HG03060 (cell line): Measurements from ENCODE around the gene LY6G6C.

Experiments
- ATAC-seq: cut with Tn5 transposase; IDR thresholded peaks from one replicate; pipeline ENCODE4 v1.9.1; 2021; ENCODE audit warnings: low read depth, moderate number of reproducible peaks; ENCODE audit not compliant: unreplicated experiment

The LY6G6C gene

DNA sequence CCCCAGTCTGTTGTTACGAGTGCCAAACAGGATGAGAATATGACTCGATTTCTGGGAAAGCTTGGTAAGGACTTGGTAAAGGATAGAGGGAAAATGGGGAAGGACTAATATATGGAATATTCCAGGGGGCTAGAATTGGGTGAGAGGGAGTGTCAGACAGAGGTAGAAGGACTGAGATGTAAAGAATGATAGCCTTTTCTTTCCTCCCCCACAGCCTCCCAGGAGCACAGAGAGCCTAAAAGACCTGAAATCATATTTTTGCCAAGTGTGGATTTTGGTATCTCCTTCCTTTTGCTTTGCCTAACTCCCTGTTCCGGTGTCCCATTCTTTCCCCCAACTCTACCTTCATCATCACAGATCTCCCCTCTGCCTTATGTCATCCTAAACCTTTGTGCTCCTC lies 21.3 kb upstream of the LY6G6C start:
- ATAC-seq = no peak

DNA sequence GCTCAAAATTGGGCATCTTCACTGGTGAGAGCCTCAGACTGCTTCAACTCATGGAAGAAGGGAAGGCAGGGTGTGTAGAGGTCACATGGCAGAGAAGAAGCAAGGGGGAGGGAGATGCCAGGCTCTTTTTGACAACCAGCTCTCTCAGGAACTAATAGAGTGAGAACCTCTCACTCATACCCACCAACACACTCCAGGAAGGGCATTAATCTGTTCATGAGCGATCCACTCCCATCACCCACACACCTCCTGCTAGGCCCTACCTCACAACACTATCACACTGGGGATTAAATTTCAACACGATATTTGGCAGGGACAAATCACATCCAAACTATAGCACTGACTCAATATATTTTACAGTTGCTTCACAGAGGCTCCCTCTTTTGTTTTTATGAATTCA lies 20.3 kb upstream of the LY6G6C start:
- no peak for ATAC-seq

DNA sequence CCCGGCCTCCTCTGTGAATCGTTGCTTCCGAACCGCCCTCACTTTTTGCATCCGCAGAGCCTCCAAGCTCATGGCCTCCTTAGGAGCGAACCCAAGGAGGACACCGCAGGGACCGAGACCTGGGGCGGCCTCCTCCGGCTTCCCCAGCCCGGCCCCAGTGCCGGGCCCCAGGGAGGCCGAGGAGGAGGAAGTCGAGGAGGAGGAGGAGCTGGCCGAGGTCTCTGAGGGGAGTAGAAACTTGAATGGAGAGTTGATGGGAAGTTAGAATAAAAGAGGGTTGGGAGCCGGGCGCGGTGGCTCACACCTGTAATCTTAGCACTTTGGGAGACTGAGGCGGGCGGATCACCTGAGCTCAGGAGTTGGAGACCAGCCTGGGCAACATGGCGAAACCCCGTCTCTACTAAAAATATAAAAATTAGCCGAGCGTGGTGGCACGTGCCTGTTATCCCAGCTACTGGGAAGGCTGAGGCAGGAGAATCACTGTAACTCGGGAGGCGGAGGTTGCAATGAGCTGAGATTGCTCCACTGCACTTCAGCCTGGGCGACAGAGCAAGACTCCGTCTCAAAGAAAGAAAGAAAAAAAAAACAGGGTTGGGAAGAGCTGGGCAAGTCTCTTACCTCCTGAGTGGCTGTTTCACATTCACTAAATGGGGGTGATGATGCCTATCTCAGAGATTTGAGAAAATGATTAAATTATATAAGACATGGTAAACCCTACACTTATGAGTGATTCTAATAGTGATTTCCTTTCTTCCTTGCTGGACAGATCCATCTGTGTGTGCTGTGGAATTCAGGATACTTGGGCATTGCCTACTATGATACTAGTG lies 19.1 kb upstream of the LY6G6C start:
- ATAC-seq = no peak

DNA sequence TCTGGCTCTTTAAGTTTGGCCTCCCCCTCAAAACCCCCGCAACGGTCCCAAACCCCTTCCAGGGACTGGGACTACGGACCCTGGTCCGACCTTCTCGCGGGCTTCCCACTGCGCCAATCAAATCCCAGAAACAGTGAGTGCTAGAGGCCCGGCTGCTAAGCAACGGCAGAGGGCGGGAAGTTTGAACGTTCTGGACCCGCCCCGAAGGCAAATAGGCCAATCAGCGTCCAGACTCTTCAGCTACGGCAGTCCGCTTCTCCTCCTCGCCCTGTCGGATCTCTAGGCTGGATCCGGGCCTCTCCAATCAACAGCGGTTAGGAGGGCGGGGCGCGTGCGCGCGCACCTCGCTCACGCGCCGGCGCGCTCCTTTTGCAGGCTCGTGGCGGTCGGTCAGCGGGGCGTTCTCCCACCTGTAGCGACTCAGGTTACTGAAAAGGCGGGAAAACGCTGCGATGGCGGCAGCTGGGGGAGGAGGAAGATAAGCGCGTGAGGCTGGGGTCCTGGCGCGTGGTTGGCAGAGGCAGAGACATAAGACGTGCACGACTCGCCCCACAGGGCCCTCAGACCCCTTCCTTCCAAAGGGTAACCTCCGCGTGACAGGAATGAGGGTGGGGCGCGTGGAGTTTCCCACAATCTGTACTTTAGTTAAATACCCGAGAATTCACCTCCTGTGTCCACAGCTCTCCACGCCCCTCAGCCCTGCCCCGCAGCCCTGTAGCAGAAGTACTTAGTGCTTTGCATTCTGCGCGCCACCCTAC lies 18.3 kb upstream of the LY6G6C start, which contains the start of gene MSH5:
Gene MSH5 (plus strand): TSS at position 367 of the 758 bp plus-strand sequence. CDS start 462 bp downstream, outside the sequence.
- peak; percentile 46 for ATAC-seq

DNA sequence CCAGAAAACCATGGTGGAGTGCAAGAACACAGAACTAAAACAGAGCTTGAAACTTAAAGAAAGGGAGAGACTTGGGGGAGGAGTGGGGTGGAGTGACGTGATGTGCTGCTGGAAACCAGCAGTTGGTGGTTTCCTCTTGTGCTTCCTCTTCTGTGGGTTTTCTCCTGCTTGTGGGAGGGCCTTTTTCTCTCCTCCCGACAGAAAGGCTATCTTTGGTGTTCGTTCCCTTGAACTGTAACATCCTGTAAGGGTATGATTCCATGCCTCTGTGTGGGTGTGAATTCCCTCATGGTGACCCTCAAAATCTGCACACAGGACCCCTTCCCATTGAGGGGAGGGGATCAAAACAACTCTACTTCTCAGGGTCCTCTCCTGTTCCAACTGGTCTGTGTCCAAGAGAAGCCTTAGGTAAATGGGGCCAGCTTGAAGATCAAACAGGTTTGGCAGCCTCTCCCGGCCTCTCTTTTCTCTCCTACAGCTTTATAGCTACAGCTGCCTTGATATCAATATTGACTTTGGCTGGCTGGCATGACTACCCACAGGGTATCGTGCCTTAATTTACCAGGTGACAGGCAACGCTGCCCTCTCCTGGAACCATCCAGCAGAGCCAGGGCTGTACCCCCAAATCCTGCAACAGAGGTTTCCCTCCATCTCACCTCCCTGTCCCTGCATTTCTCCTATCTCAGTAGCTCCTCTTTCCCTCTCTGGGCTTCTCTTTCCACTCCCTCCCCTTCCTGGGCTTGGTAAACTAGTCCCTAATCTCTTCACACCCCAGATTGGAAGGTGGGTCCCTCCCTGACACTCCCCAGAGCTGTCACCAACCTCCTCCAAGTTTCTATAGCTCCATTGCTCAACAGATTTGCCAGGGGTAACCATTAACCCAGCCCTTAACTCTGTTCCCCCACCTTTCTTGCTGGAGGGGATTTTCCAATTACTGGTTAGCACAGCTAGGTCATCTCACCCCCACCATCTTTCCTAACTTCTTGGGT lies 16.7 kb upstream of the LY6G6C start:
- no peak for ATAC-seq

DNA sequence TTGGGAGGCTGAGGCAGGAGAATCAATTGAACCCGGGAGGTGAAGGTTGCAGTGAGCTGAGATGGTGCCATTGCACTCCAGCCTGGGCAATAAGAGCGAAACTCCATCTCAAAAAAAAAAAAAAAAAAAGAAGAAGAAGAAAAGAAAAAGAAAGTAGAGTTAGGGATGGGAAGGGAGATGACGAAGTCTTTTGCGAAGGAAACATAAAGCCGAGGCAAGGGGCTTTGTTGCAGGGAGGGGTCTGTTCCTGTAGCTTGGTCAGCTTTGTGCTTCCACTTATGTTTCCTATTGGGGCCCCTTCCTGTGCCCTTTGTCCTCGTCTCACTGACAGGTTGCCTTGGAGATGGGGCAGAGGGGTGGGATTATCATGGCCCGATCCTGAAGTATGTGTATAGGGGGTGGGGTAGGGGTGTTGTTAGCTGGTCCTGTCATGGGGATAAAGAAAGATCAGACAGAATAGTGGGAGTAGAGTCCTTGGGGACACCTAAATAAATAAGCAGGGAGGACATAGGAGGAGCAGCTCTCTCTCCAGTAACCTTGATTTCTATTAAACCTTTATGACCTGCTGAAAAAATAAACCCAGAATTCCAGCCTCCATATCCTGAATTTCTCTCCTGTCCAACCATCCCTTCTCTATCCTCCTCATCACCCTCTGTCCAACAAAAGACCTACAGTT lies 15.9 kb upstream of the LY6G6C start:
- no peak for ATAC-seq

DNA sequence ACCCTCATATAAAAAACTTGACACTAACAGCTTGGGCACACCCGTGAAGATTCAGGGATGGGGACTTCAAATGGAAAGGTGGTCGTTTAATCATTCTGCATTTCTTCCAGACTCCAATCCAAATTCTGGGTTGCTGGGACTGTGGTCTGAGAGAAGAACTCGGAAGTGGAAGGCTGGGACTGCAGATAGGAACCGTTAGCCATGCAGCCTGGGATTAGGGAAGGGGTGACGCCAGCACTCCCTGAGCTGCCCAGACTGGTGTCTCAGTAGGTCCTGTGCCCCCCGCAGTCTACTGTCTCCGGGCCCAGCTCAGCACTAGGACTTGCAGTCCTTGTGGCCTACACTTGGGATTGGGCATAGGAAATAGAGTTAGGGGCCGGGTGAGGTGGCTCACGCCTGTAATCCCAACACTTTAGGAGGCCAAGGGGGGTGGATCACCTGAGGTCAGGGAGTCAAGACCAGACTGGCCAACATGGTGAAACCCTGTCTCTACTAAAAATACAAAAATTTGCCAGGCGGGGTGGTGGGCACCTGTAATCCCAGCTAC lies 15.3 kb upstream of the LY6G6C start:
- ATAC-seq = no peak

DNA sequence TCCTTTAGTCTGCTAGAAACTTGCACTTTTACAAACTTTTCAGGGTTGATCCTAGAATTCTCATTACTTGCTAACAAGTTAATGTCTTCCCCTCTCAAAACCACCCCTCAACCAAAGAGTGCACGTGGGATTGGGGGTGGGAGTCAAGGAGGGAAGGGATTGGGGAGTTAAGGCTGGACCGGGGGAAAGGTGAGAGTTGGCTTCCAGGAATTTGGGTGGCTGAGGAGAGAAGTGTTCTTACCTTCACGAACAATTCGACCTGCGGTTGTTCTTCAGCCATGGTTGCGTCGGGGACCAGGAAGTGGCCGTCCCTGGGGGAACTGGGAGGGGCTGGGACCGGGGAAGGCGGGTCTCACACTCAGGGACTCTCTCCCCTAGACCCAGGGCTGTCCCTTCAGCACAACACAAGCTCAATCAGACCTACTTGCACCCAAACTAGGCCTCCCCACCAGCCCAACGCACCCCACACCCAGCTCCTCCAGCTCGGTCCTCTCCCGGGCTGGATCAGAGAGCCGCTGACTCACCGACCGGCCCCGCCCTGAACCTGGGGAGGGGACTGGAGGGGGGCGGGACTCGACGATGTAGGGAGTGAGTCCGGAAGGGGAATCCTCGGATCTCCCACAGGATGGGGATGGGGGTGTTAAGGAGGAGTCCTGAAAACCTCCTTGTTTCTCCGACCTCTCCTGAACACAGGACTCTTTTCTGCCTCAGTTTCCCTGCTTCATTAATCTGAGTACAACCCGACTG lies 14.6 kb upstream of the LY6G6C start, which contains the start of gene CLIC1:
Gene CLIC1 (minus strand): TSS at position 510 of the 747 bp plus-strand sequence. CDS start 230 bp downstream, at position 280.
- ATAC-seq = no peak

DNA sequence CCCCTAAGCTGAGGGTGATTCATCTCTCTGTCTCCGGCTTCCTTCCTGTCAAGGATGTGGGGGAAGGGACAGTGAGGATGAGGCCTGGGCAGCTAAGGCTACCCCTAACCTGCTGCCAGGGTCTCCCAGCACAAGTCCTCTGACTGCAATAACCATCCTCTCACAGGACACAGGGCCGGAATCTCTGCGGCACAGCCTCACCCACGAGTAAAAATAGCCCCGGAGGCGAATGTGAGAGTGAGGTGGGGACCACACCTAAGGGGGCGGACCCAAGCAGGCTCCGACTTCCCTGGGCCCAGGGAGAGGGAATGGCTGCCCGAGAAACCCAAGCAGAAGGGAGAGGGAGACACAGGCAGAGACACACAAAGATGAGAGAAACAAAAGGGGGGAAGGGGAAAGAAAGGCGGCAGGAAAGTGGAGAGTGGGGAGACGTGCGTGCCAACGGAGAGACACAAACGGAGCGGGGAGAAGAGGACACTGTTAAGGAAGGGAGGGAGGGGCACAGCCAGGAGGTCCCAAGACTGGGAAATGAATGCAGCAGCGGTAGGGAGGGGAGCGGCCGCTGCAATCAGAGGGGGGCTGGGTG lies 13.4 kb upstream of the LY6G6C start:
- no peak for ATAC-seq

DNA sequence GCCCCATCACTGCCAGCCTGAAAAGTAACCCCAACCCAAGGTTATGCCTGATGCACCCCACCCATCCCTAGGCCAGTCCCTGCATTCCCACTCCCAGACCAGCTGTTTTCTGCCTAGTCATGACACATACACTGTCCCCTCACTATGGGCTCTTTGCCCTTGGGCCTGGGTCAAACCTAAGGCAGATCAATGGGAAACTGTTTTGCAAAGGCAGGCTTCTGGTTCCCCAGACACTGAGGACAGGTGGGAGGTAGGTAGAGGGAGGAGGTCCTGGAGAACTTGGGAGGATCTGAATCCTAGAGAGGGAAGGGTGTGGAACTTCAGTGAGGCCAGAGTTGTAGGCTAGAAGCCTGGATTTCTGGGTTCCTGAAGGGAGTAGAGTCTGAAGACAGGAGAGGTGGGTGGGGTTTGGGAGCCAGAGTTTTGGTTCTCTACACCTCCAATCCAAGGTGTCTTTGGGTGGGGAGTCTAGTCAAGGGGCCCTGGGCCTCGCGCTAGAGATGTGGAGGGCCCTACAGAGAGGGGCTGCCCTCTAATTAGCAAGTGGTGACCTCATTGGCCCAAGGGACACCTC lies 12.8 kb upstream of the LY6G6C start:
- no peak for ATAC-seq

DNA sequence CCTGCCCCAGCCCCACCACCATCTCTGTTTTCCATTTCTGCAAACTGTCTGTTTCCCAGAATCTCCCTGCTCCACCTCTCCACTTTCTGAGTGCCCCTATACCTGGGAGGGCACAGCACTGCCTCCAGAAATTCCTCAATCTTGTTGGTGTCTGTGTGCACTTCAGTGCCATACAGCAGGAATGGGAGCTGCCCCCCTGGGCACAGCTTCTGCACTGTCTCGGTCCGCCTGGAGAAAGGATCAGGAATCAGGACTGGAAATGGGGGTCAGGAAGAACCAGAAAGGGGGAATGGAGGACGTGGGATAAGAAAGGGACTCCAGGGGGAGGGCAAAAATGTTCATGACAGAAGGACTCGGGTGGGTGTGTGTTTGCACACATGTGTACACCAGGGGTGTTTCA lies 12.2 kb upstream of the LY6G6C start:
- no peak for ATAC-seq

DNA sequence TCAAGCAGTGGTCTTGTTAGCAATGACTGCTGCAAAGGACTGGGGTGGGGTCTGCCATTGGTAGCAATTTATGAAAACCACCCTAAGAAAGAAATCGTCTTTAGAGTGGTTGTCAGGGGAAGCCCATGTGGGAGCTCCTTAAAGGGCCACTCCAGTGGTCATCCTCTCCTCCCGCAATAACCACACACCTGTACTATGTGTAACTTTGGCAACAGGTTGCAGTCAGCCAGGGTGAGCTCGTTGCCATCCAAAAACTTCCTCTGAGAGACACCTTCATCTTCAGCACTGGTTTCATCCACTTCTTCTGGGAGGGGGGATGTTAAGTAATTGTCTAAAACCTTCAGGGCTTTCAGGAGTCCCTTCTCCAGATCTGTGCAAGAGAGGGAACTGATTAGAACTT lies 10.5 kb upstream of the LY6G6C start:
- no peak for ATAC-seq

DNA sequence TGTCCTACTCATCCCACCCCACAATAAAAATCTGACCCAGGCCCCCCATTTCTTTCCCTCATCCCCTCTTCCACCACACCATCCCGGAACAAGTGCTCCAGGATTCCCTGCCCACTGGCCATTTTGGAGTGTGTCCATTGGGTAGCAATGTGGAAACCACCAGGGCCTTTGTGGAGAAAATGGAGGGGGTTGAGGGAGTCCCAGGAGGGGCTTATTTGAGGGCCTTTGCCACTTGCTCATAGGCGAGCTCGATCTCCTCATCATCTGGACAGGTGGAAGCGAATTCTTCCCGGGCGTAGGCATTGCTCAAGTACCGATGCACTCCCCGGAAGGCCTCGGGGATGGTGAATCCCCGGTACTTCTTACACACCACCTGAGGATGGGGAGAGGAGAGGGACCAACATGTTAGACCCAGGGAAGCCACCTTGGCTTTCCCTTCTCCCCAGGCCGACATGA lies 9.1 kb upstream of the LY6G6C start:
- no peak for ATAC-seq

DNA sequence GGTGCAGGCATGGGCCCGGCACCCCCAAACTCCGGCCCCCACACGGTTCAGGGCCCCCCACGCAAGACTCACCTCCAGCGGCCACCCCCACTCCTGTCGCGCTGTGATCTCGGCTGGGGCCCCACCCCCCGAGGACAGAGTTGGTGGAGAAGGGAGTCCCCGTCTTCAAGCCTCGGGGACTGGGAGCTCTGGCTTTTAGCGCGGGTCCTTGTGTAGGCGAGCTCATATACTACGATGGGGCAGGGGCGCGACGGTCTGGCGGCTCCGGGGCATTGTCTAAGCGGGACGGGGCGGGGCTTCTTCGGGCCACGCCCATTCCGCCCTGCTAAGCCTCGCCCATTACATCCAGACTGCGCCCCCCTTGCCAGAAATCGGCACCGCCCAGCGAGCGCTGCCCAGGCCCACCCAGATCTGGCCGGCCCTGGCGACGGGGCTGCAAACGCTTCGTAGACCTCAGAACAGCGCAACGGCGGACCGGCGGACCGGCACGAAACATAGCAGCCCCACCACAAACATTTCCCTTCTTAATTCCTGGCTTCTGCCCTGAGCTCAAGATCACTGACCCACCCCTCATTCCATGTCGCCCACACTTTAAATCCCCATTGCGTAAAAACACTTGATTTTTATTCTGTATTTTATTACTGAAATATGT lies 8.6 kb upstream of the LY6G6C start:
- ATAC-seq = no peak

DNA sequence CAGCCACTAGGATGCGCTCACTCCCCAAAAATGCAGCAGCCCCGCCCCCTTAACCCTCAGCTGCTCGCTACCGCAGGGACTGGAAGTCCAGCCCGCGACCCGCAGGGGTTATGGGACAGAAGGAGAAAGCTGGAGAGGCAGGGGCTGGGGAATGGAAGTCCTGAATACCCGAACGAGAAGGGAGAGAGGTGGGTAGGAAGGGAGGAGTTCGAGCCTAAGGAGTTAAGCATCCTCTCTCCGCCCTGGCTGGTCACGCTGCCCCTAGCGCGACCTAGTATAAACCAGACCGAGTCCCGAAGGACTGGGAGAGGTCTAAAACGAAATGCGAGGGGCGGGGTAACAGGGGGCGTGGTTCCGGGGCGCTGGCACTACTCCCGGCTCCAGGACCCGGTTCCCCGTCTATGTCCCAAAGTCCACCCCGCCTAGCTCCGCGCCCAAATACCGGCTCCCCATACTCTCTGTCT lies 8.0 kb upstream of the LY6G6C start:
- ATAC-seq = no peak

DNA sequence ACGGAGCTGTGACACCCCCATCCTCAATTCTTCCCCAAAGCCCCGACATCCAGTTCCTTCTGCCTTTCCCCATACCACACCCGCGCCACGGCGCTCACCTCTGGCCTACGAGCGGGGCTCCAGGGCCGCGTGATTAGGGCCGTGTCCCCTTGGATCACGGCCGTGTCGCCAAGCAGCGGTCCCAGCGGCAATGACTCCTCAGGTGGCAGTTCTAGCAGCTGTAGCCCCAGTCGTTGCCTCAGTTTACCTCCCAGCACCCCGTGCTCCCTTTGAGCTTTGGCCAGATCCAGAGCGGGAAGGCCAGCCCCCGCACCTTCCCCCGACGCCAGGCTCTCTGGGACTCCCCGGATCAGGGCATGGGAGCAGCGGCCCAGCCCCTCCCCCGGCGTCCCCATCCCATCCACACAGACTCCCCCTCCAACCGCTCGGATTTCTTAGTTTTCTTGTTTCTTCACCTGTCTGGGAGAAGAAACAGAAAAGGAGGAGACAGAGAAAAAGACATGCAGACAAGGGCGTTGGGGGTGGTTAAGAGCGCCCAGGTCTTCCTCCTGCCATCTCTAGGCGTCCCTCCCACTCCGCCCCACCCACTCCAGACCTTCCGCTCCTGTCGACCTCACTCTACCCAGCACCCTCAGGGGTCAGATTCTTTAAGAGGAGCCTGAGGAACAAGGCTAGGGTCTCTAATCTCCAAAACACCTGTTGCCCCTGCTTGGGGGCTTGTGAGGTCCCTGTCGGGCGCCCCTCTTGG lies 7.4 kb upstream of the LY6G6C start, which contains the start of gene DDAH2:
Gene DDAH2 (minus strand): TSS at position 533 of the 748 bp plus-strand sequence. CDS start 138 bp downstream, at position 395.
- ATAC-seq = no peak
